SW 1271 (cell line): ENCODE results near the gene MED12.
"Not testable (repeated sequence)": the region's sequence is repeated elsewhere in the genome, so short reads cannot be mapped to it uniquely, and the experiment has no call there.

Experiments used
- DNase-seq, 2 experiments: peaks; one replicate each; lab custom pipeline; 2025; lab: John Stamatoyannopoulos, UW

MED12 gene

DNA sequence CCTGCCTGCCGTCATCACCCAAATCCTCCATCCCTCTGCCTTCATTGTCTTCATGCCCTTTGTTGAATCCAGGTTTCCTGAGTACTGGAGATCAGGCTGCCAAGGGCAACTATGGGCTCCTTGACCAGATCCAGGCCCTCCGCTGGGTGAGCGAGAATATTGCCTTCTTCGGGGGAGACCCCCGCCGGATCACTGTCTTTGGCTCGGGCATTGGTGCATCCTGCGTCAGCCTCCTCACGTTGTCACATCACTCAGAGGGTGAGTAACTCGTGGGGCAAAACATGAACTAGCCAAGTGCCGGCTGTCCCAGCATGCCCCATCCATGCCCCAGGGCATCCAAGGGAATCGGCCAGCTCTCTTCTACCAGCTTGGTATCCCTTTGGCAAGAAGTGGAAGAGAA is 45.7 kb downstream of the MED12 start:
- DNase-seq = no peak

DNA sequence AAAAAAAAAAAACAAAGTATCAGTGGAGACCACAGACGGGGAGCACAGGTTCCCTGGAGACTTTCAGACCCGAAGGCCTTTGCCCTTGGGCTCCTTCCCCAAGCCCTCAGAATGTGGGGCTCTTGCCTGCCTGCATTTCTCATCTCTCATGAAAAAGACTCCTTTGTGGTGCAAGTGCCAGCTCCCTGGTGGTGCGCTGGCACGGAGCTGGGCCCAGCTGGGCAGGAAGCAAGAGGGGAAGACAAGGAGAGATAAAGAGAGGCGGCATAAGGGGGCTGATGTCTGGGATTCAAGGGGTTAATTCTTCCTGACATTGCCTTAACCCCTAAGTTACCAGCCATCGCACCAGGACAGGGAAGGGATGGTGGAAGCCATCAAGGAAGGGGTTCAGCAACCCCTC is 48.1 kb downstream of the MED12 start:
- no peak for DNase-seq

DNA sequence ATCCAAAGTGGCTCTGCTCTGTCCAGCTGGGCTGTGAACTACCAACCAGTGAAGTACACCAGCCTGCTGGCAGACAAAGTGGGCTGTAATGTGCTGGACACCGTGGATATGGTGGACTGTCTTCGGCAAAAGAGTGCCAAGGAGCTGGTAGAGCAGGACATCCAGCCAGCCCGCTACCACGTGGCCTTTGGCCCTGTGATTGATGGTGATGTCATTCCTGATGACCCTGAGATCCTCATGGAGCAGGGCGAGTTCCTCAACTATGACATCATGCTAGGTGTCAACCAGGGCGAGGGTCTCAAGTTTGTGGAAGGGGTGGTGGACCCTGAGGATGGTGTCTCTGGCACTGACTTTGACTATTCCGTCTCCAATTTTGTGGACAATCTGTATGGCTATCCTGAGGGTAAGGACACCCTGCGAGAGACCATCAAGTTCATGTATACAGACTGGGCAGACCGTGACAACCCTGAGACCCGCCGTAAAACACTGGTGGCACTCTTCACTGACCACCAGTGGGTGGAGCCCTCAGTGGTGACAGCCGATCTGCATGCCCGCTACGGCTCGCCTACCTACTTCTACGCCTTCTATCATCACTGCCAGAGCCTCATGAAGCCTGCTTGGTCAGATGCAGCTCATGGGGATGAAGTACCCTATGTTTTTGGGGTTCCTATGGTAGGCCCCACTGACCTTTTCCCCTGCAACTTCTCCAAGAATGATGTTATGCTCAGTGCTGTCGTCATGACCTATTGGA is 48.8 kb downstream of the MED12 start:
- no peak for DNase-seq

DNA sequence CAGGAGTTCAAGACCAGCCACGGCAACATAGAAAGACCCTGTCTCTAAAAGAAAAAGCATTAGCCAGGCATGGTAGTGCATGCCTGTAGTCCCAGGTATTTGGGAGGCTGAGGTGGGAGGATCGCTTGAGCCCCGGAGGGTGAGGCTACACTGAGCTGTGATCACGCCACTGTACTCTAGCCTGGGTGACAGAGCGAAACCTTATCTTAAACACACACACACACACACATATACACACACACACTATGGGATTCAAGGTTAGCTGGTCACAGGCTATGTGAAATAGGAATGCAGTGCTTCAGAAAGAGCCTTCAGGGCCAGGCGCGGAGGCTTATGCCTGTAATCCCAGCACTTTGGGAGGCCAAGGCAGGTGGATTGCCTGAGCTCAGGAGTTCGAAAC is 49.7 kb downstream of the MED12 start:
- no peak for DNase-seq

DNA sequence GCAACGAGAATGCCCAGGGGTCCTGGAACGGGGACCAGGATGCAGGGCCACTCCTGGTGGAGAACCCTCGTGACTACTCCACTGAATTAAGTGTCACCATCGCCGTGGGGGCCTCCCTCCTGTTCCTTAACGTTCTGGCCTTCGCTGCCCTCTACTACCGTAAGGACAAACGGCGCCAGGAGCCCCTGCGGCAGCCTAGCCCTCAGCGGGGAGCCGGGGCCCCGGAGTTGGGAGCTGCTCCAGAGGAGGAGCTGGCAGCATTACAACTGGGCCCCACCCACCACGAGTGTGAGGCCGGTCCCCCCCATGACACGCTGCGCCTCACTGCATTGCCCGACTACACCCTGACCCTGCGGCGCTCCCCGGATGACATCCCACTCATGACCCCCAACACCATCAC is 51.2 kb downstream of the MED12 start:
- no peak for DNase-seq

DNA sequence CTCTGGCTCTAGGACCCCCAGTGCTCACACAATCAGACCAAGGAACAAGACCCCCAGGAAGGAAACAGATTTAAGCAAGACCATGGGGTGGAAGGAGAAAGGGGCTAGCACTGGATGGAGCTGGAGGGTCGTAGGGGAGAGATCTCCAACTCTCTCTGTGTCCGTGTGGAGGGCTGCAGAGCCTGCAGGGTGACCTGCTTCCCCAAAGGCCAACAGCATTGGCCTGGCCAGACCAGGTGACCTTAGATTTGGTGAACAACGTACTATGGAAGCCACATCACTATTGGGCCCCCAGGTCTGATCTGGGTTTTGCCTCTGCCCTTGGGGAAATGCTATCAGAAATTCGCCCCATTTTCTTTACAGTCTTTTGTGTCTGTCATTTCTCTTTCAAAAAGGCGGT is 52.3 kb downstream of the MED12 start:
- no peak for DNase-seq

DNA sequence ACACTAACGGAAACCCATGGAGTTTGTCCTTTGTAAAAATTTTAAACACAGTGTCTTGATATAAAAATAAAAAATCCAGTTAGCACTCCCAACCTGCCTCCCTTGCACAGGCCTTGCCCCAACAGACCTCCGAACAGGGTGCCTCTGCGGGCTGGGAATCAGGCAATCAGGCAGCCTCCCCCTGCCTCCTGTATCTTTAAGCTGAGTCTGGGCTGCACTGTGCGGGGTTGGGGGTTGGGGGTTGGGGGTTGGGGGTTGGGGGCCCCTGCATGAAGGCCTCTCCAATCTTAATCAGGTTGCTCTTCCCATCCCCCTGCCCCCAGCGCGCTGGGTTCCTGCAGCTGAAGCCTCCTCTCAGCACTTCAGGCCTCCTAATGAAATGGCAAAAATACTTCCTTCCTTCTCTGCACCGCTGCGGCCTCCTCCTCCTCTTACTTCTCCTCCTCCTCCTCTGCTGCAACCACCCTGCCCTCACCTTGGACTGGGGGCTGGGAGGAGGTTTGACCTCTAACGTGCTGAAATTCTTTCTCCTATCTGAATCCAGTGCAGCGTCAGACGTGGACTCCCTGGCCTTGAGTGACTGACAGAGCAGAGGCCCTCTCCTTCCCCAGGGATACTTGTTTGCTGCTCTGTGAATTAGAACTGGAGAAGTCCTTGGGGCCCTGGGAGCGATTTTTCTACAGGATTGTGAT is 52.9 kb downstream of the MED12 start:
- no peak for DNase-seq

DNA sequence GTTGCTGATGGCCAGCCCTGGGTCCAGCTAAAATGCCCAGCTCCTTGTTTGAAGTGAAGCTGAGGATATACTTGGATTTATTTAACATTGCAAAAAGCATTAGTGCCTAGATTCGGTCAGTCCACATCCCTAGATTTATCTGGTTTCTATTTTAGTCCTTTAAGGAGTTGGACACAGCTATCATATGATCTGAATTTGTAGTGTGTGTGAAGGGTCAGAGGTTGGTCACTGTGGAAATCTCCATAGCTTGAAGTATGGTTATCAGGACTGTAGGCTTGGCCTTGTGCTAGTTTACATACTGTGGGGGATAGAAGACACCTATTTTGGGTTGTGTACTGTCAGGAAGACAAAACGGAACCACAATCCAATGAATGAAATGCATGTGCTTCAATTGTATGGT is 55.0 kb downstream of the MED12 start:
- no peak for DNase-seq

DNA sequence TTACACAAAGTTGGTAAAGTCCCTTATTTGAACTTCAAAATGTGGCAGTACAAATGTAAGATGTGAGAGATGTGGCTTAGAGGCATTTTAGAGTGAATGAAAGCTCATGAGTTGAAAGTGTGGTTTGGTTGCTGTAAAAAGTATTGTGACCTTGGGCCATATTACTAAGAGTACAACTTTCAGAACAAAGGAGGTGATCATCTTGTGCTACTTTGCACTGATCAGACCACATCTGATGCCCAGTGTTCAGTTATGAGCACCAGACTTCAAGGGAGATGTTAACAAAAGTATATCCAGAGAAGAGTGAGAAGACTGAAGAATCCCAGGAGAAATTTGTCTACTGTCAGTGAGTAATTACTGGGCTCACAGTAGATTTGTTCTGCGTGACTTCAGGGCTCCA is 56.4 kb downstream of the MED12 start:
- no peak for DNase-seq

DNA sequence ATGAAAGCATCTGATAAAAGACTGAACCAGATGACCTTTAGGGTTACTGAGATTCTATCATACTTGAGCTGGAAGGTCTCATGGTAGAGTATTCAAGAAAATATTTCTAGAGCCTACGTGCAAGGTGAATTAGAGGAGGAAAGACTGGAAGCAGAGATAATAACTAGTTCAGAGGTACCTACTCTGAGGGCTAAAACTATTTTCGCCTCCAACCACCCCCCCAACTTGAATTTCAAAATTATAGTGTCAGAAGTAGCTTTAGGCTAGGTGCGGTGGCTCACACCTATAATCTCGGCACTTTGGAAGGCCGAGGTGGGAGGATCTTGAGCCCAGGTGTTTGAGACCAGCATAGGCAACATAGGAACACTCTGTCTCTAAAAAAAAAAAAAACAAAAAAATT is 57.1 kb downstream of the MED12 start:
- no peak for DNase-seq

DNA sequence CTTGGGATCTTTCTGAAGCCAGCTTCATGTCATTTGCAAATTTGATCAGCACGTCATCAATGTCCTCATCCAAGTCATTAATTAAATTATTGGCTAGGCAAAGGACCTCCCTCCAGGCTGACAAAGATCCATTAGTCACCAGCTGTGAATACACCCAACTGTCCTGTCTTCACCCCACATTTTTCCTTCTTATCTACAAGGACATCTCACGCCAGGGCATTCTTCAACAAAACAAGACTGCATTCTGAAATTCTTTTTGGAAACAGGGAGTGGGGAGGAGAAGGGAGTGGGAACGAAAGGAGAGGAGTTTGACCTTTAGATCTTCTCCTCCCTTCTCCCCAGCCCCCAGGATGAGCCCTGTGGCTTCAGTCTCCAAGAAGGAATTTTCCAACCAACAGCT is 58.9 kb downstream of the MED12 start:
- DNase-seq = no peak

DNA sequence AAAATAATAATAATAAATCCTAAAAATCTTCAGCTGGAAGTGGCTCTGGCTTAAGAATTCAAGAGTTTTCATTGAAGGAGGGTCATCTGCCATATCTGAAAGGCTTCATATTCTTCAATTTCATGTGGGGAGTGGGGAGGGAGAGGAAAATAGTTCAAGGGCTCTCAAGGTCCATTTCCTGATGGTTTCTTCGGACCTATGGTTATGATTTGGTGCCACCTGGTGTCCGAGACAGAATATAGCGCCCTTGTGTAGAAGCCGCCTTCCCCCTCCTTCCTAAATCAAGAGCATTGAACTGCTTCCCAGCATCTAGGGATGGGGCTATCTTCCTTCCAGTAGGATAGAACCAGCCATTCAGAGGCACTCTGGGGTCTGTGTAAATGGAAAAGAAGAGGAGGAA is 60.5 kb downstream of the MED12 start:
- DNase-seq = peak; percentile 10 to 32

DNA sequence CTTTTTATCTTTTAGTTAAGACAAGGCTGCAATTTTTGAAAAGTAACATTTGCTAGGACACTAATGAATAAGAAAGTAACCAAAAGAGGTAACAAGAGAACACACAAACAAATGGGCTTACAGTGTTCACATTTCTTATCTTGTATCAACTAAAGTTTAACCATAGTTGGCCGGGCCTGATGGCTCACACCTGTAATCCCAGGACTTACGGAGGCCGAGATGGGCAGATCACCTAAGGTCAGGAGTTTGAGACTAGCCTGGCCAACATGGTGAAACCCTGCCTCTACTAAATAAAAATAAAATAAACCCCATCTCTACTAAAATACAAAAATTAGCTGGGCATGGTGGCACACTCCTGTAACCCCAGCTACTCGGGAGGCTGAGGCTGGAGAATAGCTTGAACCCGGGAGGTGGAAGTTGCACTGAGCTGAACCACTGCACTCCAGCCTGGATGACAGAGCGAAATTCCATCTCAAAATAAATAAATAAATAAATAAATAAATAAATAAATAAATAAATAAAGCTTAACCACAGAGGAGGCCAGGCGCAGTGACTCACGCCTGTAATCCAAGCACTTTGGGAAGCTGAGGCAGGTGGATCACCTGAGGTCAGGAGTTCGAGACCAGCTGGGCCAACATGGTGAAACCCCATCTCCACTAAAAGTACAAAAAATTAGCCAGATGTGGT is 62.3 kb downstream of the MED12 start:
- not testable (repeated sequence) for DNase-seq

DNA sequence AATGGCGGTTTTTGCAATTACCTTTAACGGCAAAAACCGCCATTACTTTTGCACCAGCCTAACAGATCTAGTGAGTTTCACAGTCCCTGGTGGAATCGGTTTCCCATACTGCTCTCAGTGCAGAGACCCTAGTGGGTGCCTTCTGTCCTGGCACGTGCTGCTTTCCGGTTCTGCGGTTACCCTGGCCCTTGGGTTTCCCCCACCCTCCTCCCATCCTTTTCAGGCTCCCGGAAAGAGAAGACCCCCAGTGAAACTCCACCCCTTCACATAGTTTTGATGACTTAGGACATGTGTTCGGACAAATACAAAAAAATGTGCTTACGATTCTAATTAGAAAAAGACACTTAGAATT is 63.1 kb downstream of the MED12 start:
- no peak for DNase-seq

DNA sequence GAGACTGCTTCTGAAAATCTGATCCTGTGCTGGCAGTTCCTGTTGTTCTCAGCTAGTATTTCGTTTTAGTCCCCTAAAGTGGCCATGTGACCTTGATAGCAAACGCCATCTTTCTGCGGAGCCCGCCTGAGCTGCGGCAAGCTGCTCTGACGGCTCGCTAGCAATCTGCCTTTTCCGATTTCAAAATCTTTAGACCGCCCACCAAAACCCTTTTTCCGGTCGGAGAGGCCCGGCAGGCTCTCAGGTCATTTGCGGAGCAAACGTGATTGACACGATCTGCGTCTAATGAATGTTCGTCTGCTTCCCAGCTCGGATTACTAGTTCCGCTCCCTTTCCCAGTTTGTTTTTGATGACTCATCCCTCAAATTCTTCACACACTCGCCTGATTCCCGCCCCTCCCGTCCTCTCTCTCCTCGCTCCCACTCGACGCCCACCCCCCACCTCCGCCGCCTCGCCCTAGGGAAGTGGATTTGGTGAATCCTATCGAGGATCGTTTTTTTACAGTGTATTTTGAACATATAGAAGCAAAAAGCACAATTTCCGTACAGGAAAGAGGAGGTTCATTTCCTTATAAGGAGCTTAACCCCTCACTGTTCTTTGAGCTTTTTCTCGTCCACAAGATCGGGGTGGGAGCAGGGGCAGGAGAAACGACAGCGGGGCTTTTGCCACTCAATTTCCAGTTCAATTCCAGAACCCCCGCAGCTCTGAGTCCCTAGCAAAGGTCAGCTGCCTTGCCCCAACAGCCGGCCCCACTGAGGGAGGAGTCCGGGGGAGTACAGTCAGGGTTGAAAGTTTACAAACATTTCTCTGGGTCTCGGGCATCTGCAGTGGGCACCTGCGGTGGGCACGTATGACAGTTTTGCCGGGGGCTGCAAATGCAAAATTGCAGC is 63.8 kb downstream of the MED12 start:
- DNase-seq = peak; percentile 93 to 95

DNA sequence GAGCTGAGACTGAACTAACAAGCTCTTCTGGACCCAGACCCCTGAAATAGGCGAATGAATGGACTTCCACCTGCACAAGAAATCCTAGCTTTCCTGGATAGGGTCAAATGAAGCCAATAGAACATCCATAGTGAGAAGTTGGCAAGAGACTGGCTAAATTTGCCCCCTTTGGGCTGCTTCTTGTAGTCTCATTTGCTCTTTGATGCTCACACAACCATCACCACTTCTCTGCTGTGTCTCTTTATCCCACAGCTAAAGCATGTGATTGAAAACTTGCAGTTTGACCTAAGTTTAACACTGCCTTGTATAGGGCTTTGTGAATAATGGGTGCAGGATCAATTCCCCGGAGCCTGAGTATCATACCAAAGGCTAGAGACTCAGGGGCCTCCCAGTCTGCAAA is 64.5 kb downstream of the MED12 start:
- DNase-seq = no peak

DNA sequence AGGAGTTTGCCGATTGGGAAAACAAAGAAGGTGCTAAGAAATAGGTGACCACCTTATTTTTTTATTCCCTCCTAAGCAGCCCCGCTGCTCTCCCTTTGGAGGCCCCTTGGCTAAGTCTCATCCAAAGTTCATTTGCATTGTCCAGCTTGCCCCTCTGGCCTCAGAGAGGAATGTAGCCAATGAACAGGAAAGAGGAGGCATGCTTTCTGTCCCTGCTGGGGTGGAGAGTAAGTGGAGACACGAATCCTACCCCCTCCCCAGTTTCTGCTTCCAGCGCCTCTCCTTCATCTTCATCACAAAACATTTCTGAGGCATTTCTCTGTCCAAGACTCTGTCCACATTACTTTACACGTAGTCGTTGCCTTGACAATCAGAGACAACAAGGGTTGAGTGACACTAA is 64.9 kb downstream of the MED12 start:
- DNase-seq = no peak

DNA sequence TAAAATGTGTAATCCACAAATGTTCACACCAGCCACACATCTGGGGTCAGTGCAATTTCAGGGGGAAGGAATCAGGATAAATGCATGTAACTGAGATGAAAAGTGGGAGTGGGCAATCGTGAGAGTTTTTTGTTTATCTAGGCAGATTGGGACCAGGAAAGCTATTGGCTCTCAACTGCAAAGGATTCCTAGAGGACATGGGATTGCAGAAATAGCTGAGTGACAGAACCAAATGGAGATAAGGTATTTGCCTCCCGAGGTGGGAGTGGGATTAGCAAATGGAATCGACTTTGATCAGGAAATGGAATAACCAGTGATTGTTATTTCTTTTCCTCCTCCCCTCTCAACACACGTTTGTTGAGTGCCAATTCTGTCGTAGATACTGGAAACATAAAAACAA is 65.7 kb downstream of the MED12 start:
- DNase-seq = no peak

DNA sequence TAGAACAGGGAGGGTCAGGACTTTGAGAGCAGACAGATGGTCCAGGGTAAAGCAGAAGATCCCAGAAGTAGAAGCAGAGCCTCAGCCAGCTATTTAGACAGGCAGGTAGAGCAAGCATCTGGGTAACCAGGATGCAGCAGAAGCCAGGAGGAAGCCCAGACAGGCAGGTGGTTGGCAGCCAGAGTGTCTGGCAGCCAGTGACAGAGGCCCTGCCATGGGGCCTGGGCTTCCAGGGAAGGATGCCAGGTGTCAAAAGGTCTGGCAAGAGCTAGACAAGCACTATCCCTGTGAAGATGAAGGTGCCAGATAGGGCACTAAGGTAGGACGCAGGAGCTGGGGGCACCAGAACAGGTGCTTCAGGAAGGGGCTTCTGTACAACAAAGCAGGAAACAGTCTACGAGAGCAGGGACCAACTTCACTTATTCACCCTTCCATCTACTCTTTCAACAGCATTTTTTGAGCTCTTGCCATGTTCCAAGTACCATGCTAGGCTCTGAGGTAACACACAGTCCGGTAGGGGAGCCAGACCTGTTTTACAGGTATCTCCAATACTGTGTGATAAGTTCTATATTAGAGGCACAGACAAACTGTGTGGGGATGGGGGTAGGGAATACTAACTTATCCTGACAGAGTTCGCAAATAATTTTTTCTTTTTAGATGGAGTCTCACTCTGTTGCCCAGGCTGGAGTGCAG is 66.6 kb downstream of the MED12 start:
- no peak for DNase-seq

DNA sequence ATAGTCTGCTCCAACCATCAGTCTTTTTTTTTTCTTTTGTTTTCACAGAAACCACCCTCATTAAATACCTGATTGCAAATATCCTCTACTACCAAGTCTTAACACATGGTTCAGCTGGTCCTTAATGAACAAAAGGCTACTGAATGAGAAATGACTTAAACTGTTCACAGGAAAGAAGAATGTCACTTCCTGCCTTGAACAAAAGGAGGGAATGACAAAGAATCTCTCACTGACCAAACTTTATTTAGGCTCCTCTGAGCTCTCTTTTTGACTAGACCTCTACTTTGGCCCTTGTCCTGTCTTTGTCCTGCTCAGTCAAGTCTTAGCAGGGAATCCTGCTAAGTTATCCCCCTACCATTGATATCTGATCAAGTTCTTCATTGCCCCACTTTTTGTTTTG is 72.9 kb downstream of the MED12 start:
- DNase-seq = no peak
